Endothelial cell of umbilical vein (primary cell): ENCODE data around the gene OR52I2. TPM values are rescaled to one million over a fixed set of nuclear protein-coding genes. Genes with fewer than 3 reads are reported as not detected.

Source experiments
- BruUV-seq: library from RNA; stranded (reverse); fragments of 400-500 nt; replicated peaks from 2 replicates; lab custom pipeline; 2021; lab: Mats Ljungman, UMichigan
- CTCF ChIA-PET: fragments of 300-600, 350-600 bp; sonication (Branson Sonifier 250); formaldehyde crosslinking; loops from one replicate; lab custom pipeline; 2021; ENCODE audit warnings: antibody characterized with exemption, inconsistent platforms; lab: Charles Lee
- POLR2A ChIA-PET: fragments of 300-600, 350-600 bp; sonication (Branson Sonifier 250); formaldehyde crosslinking; loops from one replicate; lab custom pipeline; 2021; ENCODE audit warnings: antibody characterized with exemption, inconsistent platforms; lab: Charles Lee
- DNase-seq: peaks from one replicate; pipeline ENCODE4 v3.0.0-alpha.2; 2011; ENCODE audit warnings: low read depth, low spot score
- FAIRE-seq: peaks from 2 replicates; lab custom pipeline; 2011; peaks lifted over from hg19 to GRCh38; lab: Jason Lieb, UNC
- H2AFZ ChIP-seq: 2 replicates; pipeline ENCODE4 v1.6.0; 2012; ENCODE audit warnings: low read depth, low read length, control low read depth, inconsistent platforms
- H3K27ac ChIP-seq: 2 replicates; pipeline ENCODE4 v1.5.1; 2011; ENCODE audit warnings: low read depth, mild to moderate bottlenecking, control low read depth, low read length, moderate library complexity; ENCODE audit not compliant: insufficient read depth
- H3K27me3 ChIP-seq, 2 experiments: 2 replicates each; pipeline versions ENCODE4 v1.6.0 to v1.6.1; 2011; ENCODE audit warnings: low read length in 2 of 2, mixed read lengths in 1 of 2; ENCODE audit not compliant: control insufficient read depth in 2 of 2, insufficient read depth in 2 of 2
- H3K36me3 ChIP-seq, 2 experiments: 2 replicates in 1 of 2; 3 replicates in 1 of 2; pipeline ENCODE4 v1.5.1; 2011; ENCODE audit warnings: low read length in 2 of 2, mild to moderate bottlenecking in 1 of 2, moderate library complexity in 1 of 2; ENCODE audit not compliant: control insufficient read depth in 2 of 2, insufficient read depth in 2 of 2; ENCODE audit errors: extremely low read depth in 1 of 2
- H3K4me1 ChIP-seq: 3 replicates; pipeline ENCODE4 v1.5.1; 2011; ENCODE audit warnings: mild to moderate bottlenecking, low read length; ENCODE audit not compliant: control insufficient read depth, insufficient read depth; ENCODE audit errors: extremely low read depth
- H3K4me2 ChIP-seq: 2 replicates; pipeline ENCODE4 v1.6.1; 2011; ENCODE audit warnings: low read length, control low read depth, mixed read lengths; ENCODE audit not compliant: insufficient read depth
- H3K4me3 ChIP-seq, 3 experiments: fragments of 200-600 bp in 1 of 3; sonication (generic), shearing (Covaris generic) in 1 of 3; replicated peaks in 1 of 3; 2 replicates each; pipeline ENCODE4 v1.5.1; 2011 to 2016; ENCODE audit warnings: control low read depth in 3 of 3, low read length in 3 of 3, mild to moderate bottlenecking in 2 of 3, inconsistent platforms in 1 of 3, low read depth in 1 of 3, moderate library complexity in 1 of 3; ENCODE audit not compliant: insufficient read depth in 1 of 3
- H3K79me2 ChIP-seq: 2 replicates; pipeline ENCODE4 v1.6.0; 2012; ENCODE audit warnings: low read length, inconsistent platforms; ENCODE audit not compliant: control insufficient read depth, insufficient read depth
- H3K9ac ChIP-seq: replicated peaks from 2 replicates; pipeline ENCODE3; 2011; ENCODE audit warnings: low read length, control low read depth; ENCODE audit not compliant: insufficient read depth; ENCODE audit errors: extremely low read depth
- H3K9me1 ChIP-seq: replicated peaks from 3 replicates; pipeline ENCODE4 v1.6.0; 2011; ENCODE audit warnings: mild to moderate bottlenecking, low read length; ENCODE audit not compliant: control insufficient read depth, insufficient read depth; ENCODE audit errors: extremely low read depth
- H3K9me3 ChIP-seq: replicated peaks from 2 replicates; pipeline ENCODE4 v1.5.1; 2012; ENCODE audit warnings: low read length, inconsistent platforms; ENCODE audit not compliant: control insufficient read depth, insufficient read depth
- H4K20me1 ChIP-seq: replicated peaks from 2 replicates; pipeline ENCODE3; 2011; ENCODE audit warnings: mild to moderate bottlenecking, low read length; ENCODE audit not compliant: control insufficient read depth, insufficient read depth; ENCODE audit errors: extremely low read depth
- EZH2 ChIP-seq: IDR thresholded peaks from 2 replicates; pipeline ENCODE4 v1.6.1; 2012; ENCODE audit warnings: borderline replicate concordance, low read depth, mild to moderate bottlenecking, moderate library complexity, low read length, inconsistent platforms; ENCODE audit not compliant: severe bottlenecking
- FOS ChIP-seq: IDR thresholded peaks from 2 replicates; pipeline ENCODE4 v1.6.1; 2011; ENCODE audit warnings: mild to moderate bottlenecking, low read length, moderate library complexity, borderline replicate concordance; ENCODE audit not compliant: insufficient read depth
- GATA2 ChIP-seq: IDR thresholded peaks from 2 replicates; pipeline ENCODE4 v1.7.0; 2011; ENCODE audit warnings: low read depth, mild to moderate bottlenecking, moderate library complexity, mixed read lengths, low read length; ENCODE audit not compliant: insufficient read length, insufficient read depth
- JUN ChIP-seq: IDR thresholded peaks from 2 replicates; pipeline ENCODE4 v1.6.1; 2011; ENCODE audit warnings: borderline replicate concordance, low read depth; ENCODE audit not compliant: insufficient read length, insufficient read depth
- MYC ChIP-seq: IDR thresholded peaks from one replicate; pipeline ENCODE4 v1.6.1; 2011; ENCODE audit warnings: mild to moderate bottlenecking, low read depth, low read length
- POLR2A ChIP-seq: IDR thresholded peaks from 2 replicates; pipeline ENCODE4 v1.6.1; 2012; ENCODE audit warnings: low read depth, mild to moderate bottlenecking, control low read depth, low read length
- POLR2AphosphoS5 ChIP-seq: IDR thresholded peaks from 2 replicates; pipeline ENCODE4 v1.6.1; 2012; ENCODE audit warnings: low read depth, mild to moderate bottlenecking, control low read depth, low read length, moderate library complexity; ENCODE audit not compliant: insufficient read depth
- dilution Hi-C: fragments of 300-500 bp; cut with MboI; formaldehyde crosslinking; loops from one replicate; pipeline ENCODE4 v1.15.0; 2019; ENCODE audit warnings: low sequenced_read_pairs; ENCODE audit not compliant: extremely low pct_ligation_motif_present
- intact Hi-C: fragments of 100-400 bp; cut with micrococcal nuclease; formaldehyde crosslinking; loops from one replicate; pipeline ENCODE4 v1.10.0; 2022
- polyA plus RNA-seq, 4 experiments: library from polyadenylated mRNA; depleted of rRNA in 3 of 4; stranded (reverse) in 3 of 4; unstranded in 1 of 4; fragments of >200 nt; gene quantifications; 2 replicates each; pipeline versions ENCODE4 v1.2.1 to v1.2.3, GENCODE V29; 2011 to 2012; ENCODE audit warnings: missing spikeins in 1 of 4
- total RNA-seq: library from RNA; stranded (reverse); gene quantifications from 2 replicates; pipeline ENCODE4 v1.2.3, GENCODE V29; 2021
- TF ChIP-seq, protein P1 (sequence below): IDR thresholded peaks from 2 replicates; pipeline ENCODE4 v1.6.1; 2011; ENCODE audit not compliant: insufficient read depth, insufficient read length
- TF ChIP-seq, protein P2 (sequence below), 2 donors: IDR thresholded peaks; 1 replicate in 1 of 2; 2 replicates in 1 of 2; pipeline ENCODE4 v1.5.1; 2011; ENCODE audit warnings: low read length in 2 of 2, mild to moderate bottlenecking in 2 of 2, moderate library complexity in 2 of 2, control low read depth in 1 of 2, inconsistent platforms in 1 of 2, low read depth in 1 of 2; ENCODE audit not compliant: insufficient read depth in 1 of 2; ENCODE audit errors: extremely low read depth in 1 of 2

OR52I2 gene
- total and polyA plus RNA-seq, 2 donors (not counting 3 experiments of a cell fraction or from before 2014, with no cell fraction given), result not detected

DNA sequence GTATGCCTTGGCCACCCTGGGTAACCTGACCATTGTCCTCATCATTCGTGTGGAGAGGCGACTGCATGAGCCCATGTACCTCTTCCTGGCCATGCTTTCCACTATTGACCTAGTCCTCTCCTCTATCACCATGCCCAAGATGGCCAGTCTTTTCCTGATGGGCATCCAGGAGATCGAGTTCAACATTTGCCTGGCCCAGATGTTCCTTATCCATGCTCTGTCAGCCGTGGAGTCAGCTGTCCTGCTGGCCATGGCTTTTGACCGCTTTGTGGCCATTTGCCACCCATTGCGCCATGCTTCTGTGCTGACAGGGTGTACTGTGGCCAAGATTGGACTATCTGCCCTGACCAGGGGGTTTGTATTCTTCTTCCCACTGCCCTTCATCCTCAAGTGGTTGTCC, 58.4 kb downstream of the OR52I2 start:
- DNase-seq (no peak), FAIRE-seq (no peak)
- ChIA-PET CTCF (no interaction called here), POLR2A (no interaction called here)
- Histone ChIP-seq H4K20me1 (no peaks in the 10 kb centered on the region), H3K9me1 (no peaks in the 10 kb centered on the region), H3K27ac (no peak overlapping the region), H3K4me3 (no peak overlapping the region), H3K27me3 (peaks cover 0 to 1% of the 10 kb centered on the region in 2 experiments), H3K4me2 (no peak overlapping the region), H3K9ac (no peak overlapping the region), H2AFZ (no peak overlapping the region), H3K9me3 (no peaks in the 10 kb centered on the region), H3K79me2 (no peaks in the 10 kb centered on the region), H3K36me3 (no peaks in the 10 kb centered on the region), H3K4me1 (no peaks in the 10 kb centered on the region)
- no TSS peak for BruUV-seq
- intact Hi-C loops (no loop called here), dilution Hi-C loops (no loop called here)
- TF ChIP-seq JUN, result no peak
- TF ChIP-seq POLR2AphosphoS5, result no peak

DNA sequence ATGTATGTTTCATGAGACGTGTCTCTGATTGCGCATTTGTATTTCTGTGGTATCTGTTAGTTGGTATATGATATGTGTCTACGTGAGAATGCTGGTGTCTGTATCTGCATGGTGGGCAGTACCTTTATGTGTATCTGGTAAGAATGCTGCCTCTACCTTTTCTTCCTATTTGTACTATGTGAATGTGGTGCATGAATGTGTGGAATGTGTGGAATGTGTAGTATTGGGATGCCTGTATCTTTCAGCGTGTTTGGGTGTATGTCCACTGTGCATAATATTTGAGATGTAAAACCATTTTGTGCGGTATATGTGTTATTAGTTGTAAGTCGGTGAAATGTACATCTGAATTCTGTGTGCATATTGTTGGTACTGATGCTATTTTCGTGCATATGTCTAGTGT, 60.0 kb downstream of the OR52I2 start:
- no peak for DNase-seq
- no peak overlapping the region for H3K27ac ChIP-seq
- intact Hi-C loops, result no loop called here
- dilution Hi-C loops, result no loop called here
- ChIA-PET POLR2A (no interaction called here), CTCF (no interaction called here)
- H3K4me3 ChIP-seq, result no peak overlapping the region
- no peak for FAIRE-seq
- H3K4me2 ChIP-seq, result no peak overlapping the region
- no peaks in the 10 kb centered on the region for H3K79me2 ChIP-seq
- no peaks in the 10 kb centered on the region for H3K36me3 ChIP-seq
- H3K27me3 ChIP-seq, result no peaks in the 10 kb centered on the region
- no peak overlapping the region for H2AFZ ChIP-seq
- H3K4me1 ChIP-seq, result no peaks in the 10 kb centered on the region
- H3K9me3 ChIP-seq, result no peaks in the 10 kb centered on the region
- H3K9me1 ChIP-seq, result no peaks in the 10 kb centered on the region
- H3K9ac ChIP-seq, result no peak overlapping the region
- BruUV-seq, result no TSS peak
- TF ChIP-seq FOS, result no peak
- no peak for TF ChIP-seq POLR2AphosphoS5
- TF ChIP-seq, protein P1, sequence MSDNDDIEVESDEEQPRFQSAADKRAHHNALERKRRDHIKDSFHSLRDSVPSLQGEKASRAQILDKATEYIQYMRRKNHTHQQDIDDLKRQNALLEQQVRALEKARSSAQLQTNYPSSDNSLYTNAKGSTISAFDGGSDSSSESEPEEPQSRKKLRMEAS, result no peak
- TF ChIP-seq GATA2, result no peak
- no peak for TF ChIP-seq MYC
- TF ChIP-seq, protein P2, sequence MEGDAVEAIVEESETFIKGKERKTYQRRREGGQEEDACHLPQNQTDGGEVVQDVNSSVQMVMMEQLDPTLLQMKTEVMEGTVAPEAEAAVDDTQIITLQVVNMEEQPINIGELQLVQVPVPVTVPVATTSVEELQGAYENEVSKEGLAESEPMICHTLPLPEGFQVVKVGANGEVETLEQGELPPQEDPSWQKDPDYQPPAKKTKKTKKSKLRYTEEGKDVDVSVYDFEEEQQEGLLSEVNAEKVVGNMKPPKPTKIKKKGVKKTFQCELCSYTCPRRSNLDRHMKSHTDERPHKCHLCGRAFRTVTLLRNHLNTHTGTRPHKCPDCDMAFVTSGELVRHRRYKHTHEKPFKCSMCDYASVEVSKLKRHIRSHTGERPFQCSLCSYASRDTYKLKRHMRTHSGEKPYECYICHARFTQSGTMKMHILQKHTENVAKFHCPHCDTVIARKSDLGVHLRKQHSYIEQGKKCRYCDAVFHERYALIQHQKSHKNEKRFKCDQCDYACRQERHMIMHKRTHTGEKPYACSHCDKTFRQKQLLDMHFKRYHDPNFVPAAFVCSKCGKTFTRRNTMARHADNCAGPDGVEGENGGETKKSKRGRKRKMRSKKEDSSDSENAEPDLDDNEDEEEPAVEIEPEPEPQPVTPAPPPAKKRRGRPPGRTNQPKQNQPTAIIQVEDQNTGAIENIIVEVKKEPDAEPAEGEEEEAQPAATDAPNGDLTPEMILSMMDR (IDR thresholded peaks at IDR 0.05; ENCODE audit: extremely low read depth in 1 of 2, insufficient read depth in 1 of 2, low read depth in 1 of 2, low read length in 2 of 2), result no peak
- no peak for TF ChIP-seq POLR2A
- TF ChIP-seq EZH2, result no peak
- H4K20me1 ChIP-seq, result no peaks in the 10 kb centered on the region
